ENCODE results near the gene RAB11A.

RAB11A gene

GRCh38 chr15:65916664-65917406 lies 47.5 kb downstream of the RAB11A start:
- TF ChIP-seq CTCF (IDR thresholded peaks at IDR 0.05; ENCODE audit: borderline replicate concordance, insufficient read depth, low read depth, low read length) = peak; percentile 65
- no peak overlapping the region for H3K4me3 ChIP-seq (ENCODE audit: low read depth, low read length)

DNA sequence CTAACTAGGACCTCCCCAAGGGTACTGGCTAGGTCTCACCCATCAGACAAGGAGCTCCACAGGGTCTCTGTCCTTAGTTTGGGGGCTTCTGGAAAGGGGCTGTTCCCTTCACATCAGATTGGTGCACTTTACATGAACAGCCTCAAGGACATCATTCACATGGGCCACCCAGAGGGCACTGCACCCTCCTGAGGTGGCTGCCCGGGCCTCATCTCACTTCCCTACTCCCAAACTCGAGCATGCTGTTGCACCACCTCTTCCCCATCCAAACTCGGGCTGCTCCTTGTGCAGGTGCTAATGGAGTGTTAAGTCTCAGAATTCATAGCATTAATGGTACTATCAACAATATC lies 48.1 kb downstream of the RAB11A start:
- no peak overlapping the region for H3K4me3 ChIP-seq (ENCODE audit: low read depth, low read length)
- no peak for TF ChIP-seq CTCF (IDR thresholded peaks at IDR 0.05; ENCODE audit: borderline replicate concordance, insufficient read depth, low read depth, low read length)

- TF ChIP-seq CTCF (IDR thresholded peaks at IDR 0.05; ENCODE audit: borderline replicate concordance, insufficient read depth, low read depth, low read length) = no peak
Observed at GRCh38 chr15:65917936-65918335, 48.6 kb downstream of the RAB11A start.

DNA sequence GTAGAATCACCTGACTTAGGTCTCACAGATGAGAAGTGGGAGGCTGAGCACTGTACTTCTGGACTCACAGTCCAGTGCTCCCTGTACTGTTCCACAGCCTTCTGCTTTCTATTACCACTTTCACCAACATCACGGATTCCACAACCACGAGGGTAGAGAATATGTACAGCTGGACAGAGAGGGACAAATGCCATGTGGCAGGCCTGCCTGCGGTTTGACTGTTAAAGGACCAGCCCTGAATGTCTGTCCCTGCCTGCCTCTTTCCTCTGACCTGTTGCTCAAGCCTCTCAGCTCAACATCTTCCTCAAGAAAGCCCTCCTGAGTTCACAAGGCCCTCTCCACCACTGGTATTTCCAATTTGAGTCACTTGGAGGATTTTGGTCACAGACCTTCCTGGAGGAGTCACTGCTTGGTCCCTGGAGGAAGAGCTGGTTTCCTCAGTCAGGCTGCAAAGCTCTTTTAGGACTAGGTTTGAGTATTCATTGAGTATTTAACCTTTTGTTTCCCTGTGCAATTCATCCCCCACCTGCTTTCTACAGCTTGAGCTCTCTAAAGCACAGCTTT lies 49.1 kb downstream of the RAB11A start:
- no peak for TF ChIP-seq CTCF (IDR thresholded peaks at IDR 0.05; ENCODE audit: borderline replicate concordance, insufficient read depth, low read depth, low read length)
- H3K4me3 ChIP-seq (ENCODE audit: low read depth, low read length) = no peak overlapping the region

More at GRCh38 chr15:65917936-65918335, 48.6 kb downstream of the RAB11A start:
- H3K4me3 ChIP-seq (ENCODE audit: low read depth, low read length) = no peak overlapping the region

- H3K4me3 ChIP-seq (ENCODE audit: low read depth, low read length) = no peak overlapping the region
- TF ChIP-seq CTCF (IDR thresholded peaks at IDR 0.05; ENCODE audit: borderline replicate concordance, insufficient read depth, low read depth, low read length) = no peak
Observed at GRCh38 chr15:65918945-65919344, 49.7 kb downstream of the RAB11A start.

- no peak for TF ChIP-seq CTCF (IDR thresholded peaks at IDR 0.05; ENCODE audit: borderline replicate concordance, insufficient read depth, low read depth, low read length)
- no peak overlapping the region for H3K4me3 ChIP-seq (ENCODE audit: low read depth, low read length)
Observed at GRCh38 chr15:65919353-65919752, 50.1 kb downstream of the RAB11A start.

DNA sequence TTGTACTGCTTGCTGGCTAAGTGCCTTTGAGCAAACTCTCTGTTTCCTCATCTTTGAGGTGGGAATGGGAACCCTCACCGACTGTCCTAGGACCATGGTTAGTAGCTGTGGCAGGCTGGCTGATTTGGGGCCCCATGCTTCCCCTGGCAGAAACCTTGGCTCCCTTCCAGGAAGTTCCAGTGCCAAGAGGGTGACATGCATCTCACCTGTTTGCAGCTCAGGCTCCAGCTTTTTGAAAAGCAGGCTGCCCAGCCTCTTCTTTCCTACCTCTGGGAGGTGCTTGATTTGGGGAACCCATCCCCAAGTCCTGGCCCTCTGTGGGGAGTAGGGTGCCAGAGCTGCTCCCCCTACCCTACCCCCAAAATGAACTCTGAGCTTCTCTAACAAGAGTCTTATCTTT lies 50.8 kb downstream of the RAB11A start:
- H3K4me3 ChIP-seq (ENCODE audit: low read depth, low read length) = no peak overlapping the region
- TF ChIP-seq CTCF (IDR thresholded peaks at IDR 0.05; ENCODE audit: borderline replicate concordance, insufficient read depth, low read depth, low read length) = no peak
